ENCODE measurements around the gene UBE2D2.
"Not testable (repeated sequence)": the region's sequence is repeated elsewhere in the genome, so short reads cannot be mapped to it uniquely, and the experiment has no call there.

The UBE2D2 gene

GRCh38 chr5:139584137-139584536 is 23.0 kb downstream of the UBE2D2 start:
- Histone ChIP-seq H3K9ac (ENCODE audit: low read length) (no peak overlapping the region), H3F3A (ENCODE audit: insufficient read depth, low read length) (no peaks in the 10 kb centered on the region), H3K36me3 (ENCODE audit: insufficient read depth, low read length) (peaks cover 14% of the 10 kb centered on the region), H3K27ac (ENCODE audit: low read depth, low read length, poor library complexity, severe bottlenecking) (no peak overlapping the region), H3K4me2 (ENCODE audit: low read length) (no peak overlapping the region), H3K9me3 (ENCODE audit: low read length) (no peaks in the 10 kb centered on the region), H3K4me1 (ENCODE audit: insufficient read depth, low read length, severe bottlenecking) (peaks cover 6% of the 10 kb centered on the region), H3K27me3 (ENCODE audit: insufficient read depth, low read length) (no peaks in the 10 kb centered on the region), H2AFZ (ENCODE audit: low read length) (no peak overlapping the region), H3K9me2 (ENCODE audit: low read depth, low read length) (no peaks in the 10 kb centered on the region), H3K79me2 (ENCODE audit: insufficient read depth, low read length) (peaks cover 54% of the 10 kb centered on the region), H4K20me1 (ENCODE audit: insufficient read depth, low read length) (no peaks in the 10 kb centered on the region), H3K4me3 (ENCODE audit: low read depth, low read length, poor library complexity, severe bottlenecking) (no peak overlapping the region)
- TF ChIP-seq EZH2 (IDR thresholded peaks at IDR 0.05; ENCODE audit: borderline replicate concordance, low read length) (no peak), CTCF (IDR thresholded peaks at IDR 0.05; ENCODE audit: low read length) (no peak)

- Histone ChIP-seq H3K79me2 (ENCODE audit: insufficient read depth, low read length) (peaks cover 38% of the 10 kb centered on the region), H3K4me1 (ENCODE audit: insufficient read depth, low read length, severe bottlenecking) (peaks cover 21% of the 10 kb centered on the region)
- H3K36me3 ChIP-seq (ENCODE audit: insufficient read depth, low read length); H2AFZ ChIP-seq (ENCODE audit: low read length); H4K20me1 ChIP-seq (ENCODE audit: insufficient read depth, low read length); H3K9me2 ChIP-seq (ENCODE audit: low read depth, low read length); H3K4me3 ChIP-seq (ENCODE audit: low read depth, low read length, poor library complexity, severe bottlenecking); H3F3A ChIP-seq (ENCODE audit: insufficient read depth, low read length); H3K9me3 ChIP-seq (ENCODE audit: low read length); H3K27me3 ChIP-seq (ENCODE audit: insufficient read depth, low read length); H3K4me2 ChIP-seq (ENCODE audit: low read length); H3K27ac ChIP-seq (ENCODE audit: low read depth, low read length, poor library complexity, severe bottlenecking); H3K9ac ChIP-seq (ENCODE audit: low read length): not testable (repeated sequence)
Measured at GRCh38 chr5:139588116-139588515, 27.0 kb downstream of the UBE2D2 start.

GRCh38 chr5:139588962-139589361 is 27.8 kb downstream of the UBE2D2 start:
- Histone ChIP-seq H3K4me3 (ENCODE audit: low read depth, low read length, poor library complexity, severe bottlenecking) (no peak overlapping the region), H3K9me3 (ENCODE audit: low read length) (no peaks in the 10 kb centered on the region), H3K27me3 (ENCODE audit: insufficient read depth, low read length) (no peaks in the 10 kb centered on the region), H3K4me2 (ENCODE audit: low read length) (no peak overlapping the region), H3K27ac (ENCODE audit: low read depth, low read length, poor library complexity, severe bottlenecking) (no peak overlapping the region), H3K9ac (ENCODE audit: low read length) (no peak overlapping the region), H2AFZ (ENCODE audit: low read length) (no peak overlapping the region), H3K79me2 (ENCODE audit: insufficient read depth, low read length) (peaks cover 40% of the 10 kb centered on the region), H3K9me2 (ENCODE audit: low read depth, low read length) (no peaks in the 10 kb centered on the region), H3K4me1 (ENCODE audit: insufficient read depth, low read length, severe bottlenecking) (peaks cover 21% of the 10 kb centered on the region), H4K20me1 (ENCODE audit: insufficient read depth, low read length) (no peaks in the 10 kb centered on the region), H3F3A (ENCODE audit: insufficient read depth, low read length) (no peaks in the 10 kb centered on the region), H3K36me3 (ENCODE audit: insufficient read depth, low read length) (peaks cover 10% of the 10 kb centered on the region)
- TF ChIP-seq CTCF (IDR thresholded peaks at IDR 0.05; ENCODE audit: low read length), result no peak
- TF ChIP-seq EZH2 (IDR thresholded peaks at IDR 0.05; ENCODE audit: borderline replicate concordance, low read length), result no peak

- Histone ChIP-seq H3K9me2 (ENCODE audit: low read depth, low read length) (no peaks in the 10 kb centered on the region), H3K4me3 (ENCODE audit: low read depth, low read length, poor library complexity, severe bottlenecking) (no peak overlapping the region), H3K9me3 (ENCODE audit: low read length) (peaks cover 3% of the 10 kb centered on the region; the same call in 1 of the 2 replicates), H3K27me3 (ENCODE audit: insufficient read depth, low read length) (no peaks in the 10 kb centered on the region), H3K79me2 (ENCODE audit: insufficient read depth, low read length) (peaks cover 43% of the 10 kb centered on the region), H4K20me1 (ENCODE audit: insufficient read depth, low read length) (no peaks in the 10 kb centered on the region), H3K36me3 (ENCODE audit: insufficient read depth, low read length) (peaks cover 10% of the 10 kb centered on the region), H2AFZ (ENCODE audit: low read length) (no peak overlapping the region), H3K27ac (ENCODE audit: low read depth, low read length, poor library complexity, severe bottlenecking) (peak overlapping the region; percentile 20), H3K4me1 (ENCODE audit: insufficient read depth, low read length, severe bottlenecking) (peaks cover 21% of the 10 kb centered on the region), H3K4me2 (ENCODE audit: low read length) (peak overlapping the region; percentile 10; the same call in 1 of the 2 replicates), H3K9ac (ENCODE audit: low read length) (no peak overlapping the region), H3F3A (ENCODE audit: insufficient read depth, low read length) (no peaks in the 10 kb centered on the region)
- no peak for TF ChIP-seq EZH2 (IDR thresholded peaks at IDR 0.05; ENCODE audit: borderline replicate concordance, low read length)
Measured at GRCh38 chr5:139592289-139592688, 31.1 kb downstream of the UBE2D2 start.

- H3K27me3 ChIP-seq (ENCODE audit: insufficient read depth, low read length); H3K4me2 ChIP-seq (ENCODE audit: low read length); H3K27ac ChIP-seq (ENCODE audit: low read depth, low read length, poor library complexity, severe bottlenecking); H3K9me2 ChIP-seq (ENCODE audit: low read depth, low read length); H3K4me3 ChIP-seq (ENCODE audit: low read depth, low read length, poor library complexity, severe bottlenecking); H4K20me1 ChIP-seq (ENCODE audit: insufficient read depth, low read length); H3F3A ChIP-seq (ENCODE audit: insufficient read depth, low read length); H3K9me3 ChIP-seq (ENCODE audit: low read length); H2AFZ ChIP-seq (ENCODE audit: low read length); H3K9ac ChIP-seq (ENCODE audit: low read length): not testable (repeated sequence)
- H3K4me1 ChIP-seq (ENCODE audit: insufficient read depth, low read length, severe bottlenecking), result peaks cover 21% of the 10 kb centered on the region
- H3K36me3 ChIP-seq (ENCODE audit: insufficient read depth, low read length), result peaks cover 15% of the 10 kb centered on the region
- H3K79me2 ChIP-seq (ENCODE audit: insufficient read depth, low read length), result peaks cover 50% of the 10 kb centered on the region
Measured at GRCh38 chr5:139593076-139593475, 31.9 kb downstream of the UBE2D2 start.
